Esophagus squamous epithelium (tissue), 4 donors: ENCODE results near the gene ADGRD1.

Experiments
- POLR2A ChIP-seq, 4 donors: fragments of 450-650 bp; IDR thresholded peaks; one replicate each; pipeline ENCODE4 v1.6.1; 2017; ENCODE audit warnings: antibody characterized with exemption in 4 of 4, mild to moderate bottlenecking in 4 of 4, moderate library complexity in 3 of 4
- TF ChIP-seq, protein P1 (sequence below), 6 experiments: fragments of 450-650 bp in 4 of 6; fragments of 200-600 bp in 2 of 6; sonication (generic) in 2 of 6; IDR thresholded peaks; one replicate each; pipeline ENCODE4 v1.5.1; 2016 to 2019; ENCODE audit warnings: antibody characterized with exemption in 6 of 6, mild to moderate bottlenecking in 4 of 6, moderate library complexity in 4 of 6

DNA sequence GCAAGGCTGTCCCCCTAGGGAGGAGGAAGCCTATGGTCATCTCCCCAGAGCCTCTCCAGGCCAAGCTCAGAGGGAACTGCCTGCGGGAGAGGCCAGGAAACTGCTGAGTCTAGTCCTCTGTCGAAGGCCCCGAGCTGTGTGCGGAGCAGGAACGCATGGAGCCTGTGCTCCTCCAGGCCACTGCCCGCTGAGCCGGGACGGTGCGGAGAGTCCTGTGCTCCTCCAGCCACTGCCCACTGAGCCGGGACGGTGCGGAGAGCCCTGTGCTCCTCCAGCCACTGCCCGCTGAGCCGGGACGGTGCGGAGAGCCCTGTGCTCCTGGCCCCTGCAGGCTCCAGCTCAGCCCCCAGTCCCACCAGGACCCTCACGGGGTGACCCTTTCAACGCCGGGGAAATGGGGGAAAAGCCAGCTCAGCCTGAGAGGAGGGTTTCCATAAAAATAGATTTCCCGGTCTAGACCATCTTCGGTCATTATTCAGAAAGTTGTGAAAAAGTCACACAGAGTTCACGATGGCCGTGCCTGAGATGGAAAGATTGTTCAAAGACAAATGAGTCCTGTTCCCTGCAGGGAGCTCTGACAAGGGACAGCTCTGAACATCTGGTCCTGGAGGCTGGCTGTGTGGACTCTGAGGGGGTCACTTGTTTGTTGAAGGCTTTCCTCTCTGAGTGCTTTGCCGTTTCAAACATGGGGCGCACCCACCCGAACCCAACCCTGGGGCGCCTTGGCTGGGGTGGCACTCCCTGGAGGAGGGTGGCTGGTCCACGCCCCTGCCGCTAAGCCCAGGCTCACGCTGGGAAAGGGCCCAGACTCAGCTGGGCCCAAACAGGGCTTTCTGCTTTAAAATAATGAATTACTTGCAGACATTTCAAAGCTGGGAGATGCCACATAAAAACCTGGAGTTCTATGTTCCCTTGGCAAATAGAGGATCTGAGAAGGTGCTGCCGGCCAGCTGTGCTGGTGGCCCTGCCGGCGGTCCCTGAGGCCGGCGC is 85.5 kb downstream of the ADGRD1 start:
- TF ChIP-seq, protein P1, sequence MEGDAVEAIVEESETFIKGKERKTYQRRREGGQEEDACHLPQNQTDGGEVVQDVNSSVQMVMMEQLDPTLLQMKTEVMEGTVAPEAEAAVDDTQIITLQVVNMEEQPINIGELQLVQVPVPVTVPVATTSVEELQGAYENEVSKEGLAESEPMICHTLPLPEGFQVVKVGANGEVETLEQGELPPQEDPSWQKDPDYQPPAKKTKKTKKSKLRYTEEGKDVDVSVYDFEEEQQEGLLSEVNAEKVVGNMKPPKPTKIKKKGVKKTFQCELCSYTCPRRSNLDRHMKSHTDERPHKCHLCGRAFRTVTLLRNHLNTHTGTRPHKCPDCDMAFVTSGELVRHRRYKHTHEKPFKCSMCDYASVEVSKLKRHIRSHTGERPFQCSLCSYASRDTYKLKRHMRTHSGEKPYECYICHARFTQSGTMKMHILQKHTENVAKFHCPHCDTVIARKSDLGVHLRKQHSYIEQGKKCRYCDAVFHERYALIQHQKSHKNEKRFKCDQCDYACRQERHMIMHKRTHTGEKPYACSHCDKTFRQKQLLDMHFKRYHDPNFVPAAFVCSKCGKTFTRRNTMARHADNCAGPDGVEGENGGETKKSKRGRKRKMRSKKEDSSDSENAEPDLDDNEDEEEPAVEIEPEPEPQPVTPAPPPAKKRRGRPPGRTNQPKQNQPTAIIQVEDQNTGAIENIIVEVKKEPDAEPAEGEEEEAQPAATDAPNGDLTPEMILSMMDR (IDR thresholded peaks at IDR 0.05) = no peak
- no peak for TF ChIP-seq POLR2A (IDR thresholded peaks at IDR 0.05)
